GM18873 (cell line): ENCODE data around the gene GPAT2.
"Not testable (repeated sequence)": the region's sequence is repeated elsewhere in the genome, so short reads cannot be mapped to it uniquely, and the experiment has no call there.

ENCODE experiments used
- ATAC-seq: cut with Tn5 transposase; IDR thresholded peaks from one replicate; pipeline ENCODE4 v1.9.1; 2021; ENCODE audit warnings: mild to moderate bottlenecking, moderate library complexity, moderate number of reproducible peaks; ENCODE audit not compliant: unreplicated experiment, low FRiP score

GPAT2 gene

DNA sequence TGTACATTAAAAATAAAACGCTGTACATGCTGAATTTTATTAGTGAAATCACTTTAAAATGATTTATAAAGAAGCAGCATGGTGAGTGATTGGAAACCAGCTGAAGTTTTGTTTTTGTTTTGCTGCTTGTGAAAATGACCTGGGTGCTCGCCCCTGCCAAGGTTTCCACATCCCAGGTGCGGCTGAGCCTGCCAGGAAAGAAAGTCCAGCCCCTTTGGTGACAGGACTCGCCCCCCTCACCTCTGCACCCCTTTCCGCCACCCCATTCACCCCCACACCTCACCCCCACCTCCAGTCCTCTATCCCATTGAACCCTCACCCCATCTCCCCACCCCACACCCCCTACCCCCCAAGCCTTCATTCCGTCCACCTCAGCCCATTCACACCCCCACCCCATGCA, 43.8 kb downstream of the GPAT2 start:
- ATAC-seq: not testable (repeated sequence)
